ENCODE data around the gene RASGRF2.

Gene RASGRF2

DNA sequence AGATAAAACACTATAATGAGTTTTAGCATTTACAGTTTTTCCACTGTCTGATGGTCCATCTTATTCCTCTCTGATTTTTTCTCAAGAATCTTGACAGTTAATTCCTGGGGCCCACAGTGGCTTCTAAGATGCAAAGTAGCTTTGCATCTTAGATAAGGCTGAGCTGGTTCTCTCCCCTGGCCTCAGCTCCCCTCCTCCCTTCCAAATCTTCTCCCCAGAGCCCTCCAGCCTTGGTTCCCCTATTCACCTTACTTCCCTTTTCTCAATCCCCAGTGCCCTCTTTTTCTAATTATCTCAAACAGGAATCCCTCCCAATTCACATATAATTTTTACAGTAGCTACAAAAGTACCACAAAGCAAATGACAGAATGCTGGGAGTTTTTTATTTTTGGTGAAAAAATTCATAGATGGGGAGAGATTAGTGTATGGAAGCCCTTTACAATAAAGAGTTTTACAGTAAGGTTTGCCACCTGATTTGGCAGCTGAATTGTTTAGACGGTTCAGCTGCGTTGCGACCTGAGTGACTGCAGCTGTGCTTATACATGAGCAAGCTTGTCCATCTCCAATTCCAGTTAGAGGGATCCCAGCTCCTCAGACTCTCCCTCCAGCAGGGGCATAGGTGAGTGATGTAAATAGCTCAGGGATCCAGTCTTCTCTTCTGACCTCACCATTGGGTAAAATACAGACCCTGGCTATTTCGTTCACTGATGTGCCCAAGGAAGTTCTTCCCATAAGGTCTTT is 221.6 kb downstream of the RASGRF2 start:
- TF ChIP-seq, protein P1, sequence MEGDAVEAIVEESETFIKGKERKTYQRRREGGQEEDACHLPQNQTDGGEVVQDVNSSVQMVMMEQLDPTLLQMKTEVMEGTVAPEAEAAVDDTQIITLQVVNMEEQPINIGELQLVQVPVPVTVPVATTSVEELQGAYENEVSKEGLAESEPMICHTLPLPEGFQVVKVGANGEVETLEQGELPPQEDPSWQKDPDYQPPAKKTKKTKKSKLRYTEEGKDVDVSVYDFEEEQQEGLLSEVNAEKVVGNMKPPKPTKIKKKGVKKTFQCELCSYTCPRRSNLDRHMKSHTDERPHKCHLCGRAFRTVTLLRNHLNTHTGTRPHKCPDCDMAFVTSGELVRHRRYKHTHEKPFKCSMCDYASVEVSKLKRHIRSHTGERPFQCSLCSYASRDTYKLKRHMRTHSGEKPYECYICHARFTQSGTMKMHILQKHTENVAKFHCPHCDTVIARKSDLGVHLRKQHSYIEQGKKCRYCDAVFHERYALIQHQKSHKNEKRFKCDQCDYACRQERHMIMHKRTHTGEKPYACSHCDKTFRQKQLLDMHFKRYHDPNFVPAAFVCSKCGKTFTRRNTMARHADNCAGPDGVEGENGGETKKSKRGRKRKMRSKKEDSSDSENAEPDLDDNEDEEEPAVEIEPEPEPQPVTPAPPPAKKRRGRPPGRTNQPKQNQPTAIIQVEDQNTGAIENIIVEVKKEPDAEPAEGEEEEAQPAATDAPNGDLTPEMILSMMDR (IDR thresholded peaks at IDR 0.05) = no peak
- intact Hi-C loops (cut with DNase I; ENCODE audit: low total_unique reads) = no loop called here
- H3K9me3 ChIP-seq = no peaks in the 10 kb centered on the region
- H3K4me1 ChIP-seq = no peaks in the 10 kb centered on the region
- no peaks in the 10 kb centered on the region for H3K27me3 ChIP-seq
- no peak overlapping the region for H3K27ac ChIP-seq
- H3K36me3 ChIP-seq = no peaks in the 10 kb centered on the region
- no peak overlapping the region for H3K4me3 ChIP-seq
- no peak for DNase-seq

DNA sequence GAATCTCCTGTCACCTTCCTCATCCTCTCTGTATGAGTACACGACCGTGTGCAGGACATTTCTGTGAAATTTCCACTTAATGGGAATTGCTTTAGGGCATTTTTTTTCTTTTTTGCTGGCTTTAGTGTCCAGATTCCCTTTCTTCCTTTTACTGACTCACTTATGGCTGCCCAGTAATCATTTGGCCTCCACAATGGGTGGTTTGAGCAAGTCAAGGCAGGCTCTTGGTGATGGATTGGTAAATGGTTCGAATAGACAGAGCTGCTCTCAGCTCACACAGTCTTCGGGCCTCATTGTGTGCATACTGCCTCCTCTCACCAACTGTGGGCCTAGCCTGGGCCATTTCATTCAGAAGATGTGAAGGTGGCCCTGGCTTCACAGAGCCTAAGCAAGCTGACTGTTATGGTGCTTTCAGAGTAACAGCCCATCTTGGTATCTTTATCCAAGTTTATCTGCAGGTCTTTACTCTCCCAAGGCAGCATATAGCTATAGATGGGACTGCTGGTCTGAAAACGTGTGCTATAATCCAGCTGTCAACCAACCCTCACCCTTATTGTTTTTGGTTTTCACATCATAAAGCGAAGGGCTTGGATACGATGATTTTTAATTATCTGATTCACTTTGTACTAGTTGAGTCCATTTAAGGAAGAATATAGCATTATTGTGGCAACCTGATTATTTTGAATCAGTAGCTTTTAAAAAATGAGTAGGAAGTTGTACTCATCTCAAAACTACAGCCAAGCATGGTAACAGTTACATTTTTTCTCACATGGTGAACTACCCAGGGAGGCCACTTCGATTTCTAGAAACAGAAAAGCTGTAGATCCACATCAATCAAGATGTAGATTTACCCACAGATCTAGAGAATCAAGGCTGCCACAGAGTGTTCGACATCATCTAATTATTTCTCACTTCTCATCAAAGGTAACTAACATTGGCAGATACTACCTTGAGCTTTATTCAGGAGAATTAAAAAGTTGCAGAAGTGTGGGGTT is 222.5 kb downstream of the RASGRF2 start:
- H3K9me3 ChIP-seq = no peaks in the 10 kb centered on the region

DNA sequence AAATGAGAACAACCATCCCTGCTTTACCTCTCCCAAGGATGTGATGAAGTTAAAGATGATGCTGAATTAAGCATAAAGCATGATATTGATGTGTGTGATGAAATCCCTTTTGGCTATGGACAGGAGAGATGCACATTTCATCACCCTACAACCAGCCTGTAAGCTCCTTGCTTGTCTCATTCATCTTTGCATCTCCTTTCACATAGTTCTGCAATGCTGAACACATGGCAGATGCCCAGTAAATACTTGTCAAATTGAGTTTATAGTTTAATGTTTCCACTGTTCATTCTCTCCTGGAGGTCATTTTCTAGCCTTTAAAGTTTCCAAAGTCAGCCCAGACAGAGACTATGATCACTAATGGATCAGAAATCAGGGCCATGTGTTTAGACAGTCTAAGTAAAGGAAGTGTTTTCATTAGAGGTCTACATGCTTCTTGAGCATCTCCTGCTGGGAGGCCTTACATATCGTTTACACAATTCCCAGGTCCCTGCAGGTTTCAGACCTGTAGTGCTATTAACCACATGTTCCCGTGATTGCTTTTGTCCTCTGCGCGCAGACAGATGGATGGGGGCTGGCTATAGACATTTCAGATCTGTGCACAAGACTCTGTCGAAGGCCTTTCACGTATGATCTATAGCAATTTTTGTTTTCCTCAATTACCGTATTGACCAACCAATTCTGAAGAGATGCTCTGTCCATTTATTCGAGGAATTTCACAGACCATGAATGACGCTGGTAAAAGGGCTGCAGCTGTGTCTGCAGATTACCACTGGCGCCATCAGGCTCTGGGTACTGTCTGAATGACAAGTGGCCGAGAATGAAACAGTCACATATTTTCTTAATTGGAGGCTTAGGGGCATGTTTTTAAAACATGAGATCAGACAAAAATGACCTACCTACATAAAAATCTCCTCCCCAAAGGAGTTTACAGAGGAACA is 223.9 kb downstream of the RASGRF2 start:
- no peaks in the 10 kb centered on the region for H3K4me1 ChIP-seq
- no peak for DNase-seq
- H3K27me3 ChIP-seq = no peaks in the 10 kb centered on the region
- no peak overlapping the region for H3K4me3 ChIP-seq
- no peaks in the 10 kb centered on the region for H3K9me3 ChIP-seq
- TF ChIP-seq, protein P1 (IDR thresholded peaks at IDR 0.05) = no peak
- intact Hi-C loops (cut with DNase I; ENCODE audit: low total_unique reads) = no loop called here
- H3K36me3 ChIP-seq = no peaks in the 10 kb centered on the region
- no peak overlapping the region for H3K27ac ChIP-seq

More for the DNA sequence above, 222.5 kb downstream of the RASGRF2 start:
- Histone ChIP-seq H3K27me3 (no peaks in the 10 kb centered on the region), H3K4me3 (no peak overlapping the region), H3K4me1 (no peaks in the 10 kb centered on the region), H3K27ac (no peak overlapping the region), H3K36me3 (no peaks in the 10 kb centered on the region)
- intact Hi-C loops (cut with DNase I; ENCODE audit: low total_unique reads) = no loop called here
- DNase-seq = no peak
- TF ChIP-seq, protein P1 (IDR thresholded peaks at IDR 0.05) = no peak

DNA sequence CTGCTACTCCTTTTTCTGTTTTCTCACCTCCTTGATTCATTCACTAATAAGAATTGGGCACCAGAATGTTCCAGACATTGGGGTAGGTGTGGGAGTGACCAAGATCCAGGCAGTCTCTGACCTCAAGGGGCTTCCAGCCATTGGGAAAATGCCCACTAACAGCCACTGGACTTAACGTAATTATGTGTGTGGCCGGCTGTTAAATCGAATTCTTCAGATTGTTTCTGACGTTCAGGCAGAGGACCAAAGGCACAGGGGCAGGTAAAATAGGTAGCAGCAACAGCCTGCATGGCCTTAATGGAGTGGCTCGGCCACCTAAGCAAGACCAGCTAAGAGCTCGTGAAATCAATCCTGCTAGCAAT is 224.6 kb downstream of the RASGRF2 start:
- Histone ChIP-seq H3K27ac (no peak overlapping the region), H3K4me3 (no peak overlapping the region), H3K27me3 (no peaks in the 10 kb centered on the region), H3K4me1 (no peaks in the 10 kb centered on the region), H3K36me3 (no peaks in the 10 kb centered on the region), H3K9me3 (no peaks in the 10 kb centered on the region)
- TF ChIP-seq, protein P1 (IDR thresholded peaks at IDR 0.05) = no peak
- intact Hi-C loops (cut with DNase I; ENCODE audit: low total_unique reads) = no loop called here
- no peak for DNase-seq

DNA sequence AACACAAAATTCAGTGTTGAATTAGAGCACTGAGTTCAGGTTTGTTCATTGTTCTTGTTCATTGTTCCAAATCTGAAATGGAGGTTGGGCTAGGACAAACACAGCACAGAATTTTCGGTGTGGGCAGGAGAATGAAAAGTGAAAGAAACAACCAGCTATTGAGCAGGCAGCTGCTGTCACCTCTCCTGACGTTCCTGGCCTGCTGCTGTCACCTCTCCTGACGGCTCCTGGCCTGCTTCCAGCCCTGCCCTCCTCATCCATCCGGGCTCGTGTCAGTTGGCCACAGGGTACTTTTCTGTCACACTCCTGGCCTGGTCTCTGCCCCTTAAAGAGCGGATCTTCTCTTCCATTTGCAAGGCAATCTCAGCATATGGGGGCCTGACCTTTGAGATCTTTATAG is 227.7 kb downstream of the RASGRF2 start:
- no peak for DNase-seq
- Histone ChIP-seq H3K27ac (no peak overlapping the region), H3K4me1 (no peaks in the 10 kb centered on the region), H3K9me3 (no peaks in the 10 kb centered on the region), H3K36me3 (no peaks in the 10 kb centered on the region), H3K27me3 (no peaks in the 10 kb centered on the region), H3K4me3 (no peak overlapping the region)
- TF ChIP-seq, protein P1 (IDR thresholded peaks at IDR 0.05) = no peak
- intact Hi-C loops (cut with DNase I; ENCODE audit: low total_unique reads) = no loop called here

Data from tibial artery (tissue), 4 donors.